Panc1 (cell line): ENCODE results near the gene H6PD.

ENCODE experiments used
- CTCF ChIP-seq: fragments of 450-650 bp; IDR thresholded peaks from 2 replicates; pipeline ENCODE4 v1.5.1; 2017; ENCODE audit warnings: mild to moderate bottlenecking
- POLR2AphosphoS5 ChIP-seq: IDR thresholded peaks from 2 replicates; pipeline ENCODE4 v1.6.1; 2012; ENCODE audit warnings: mild to moderate bottlenecking, low read depth, low read length, moderate library complexity
- REST ChIP-seq, 2 experiments: IDR thresholded peaks; 2 replicates each; pipeline ENCODE4 v1.6.1; 2011 to 2012; ENCODE audit warnings: low read depth in 2 of 2, control low read depth in 1 of 2, low read length in 1 of 2, mild to moderate bottlenecking in 1 of 2, moderate library complexity in 1 of 2; ENCODE audit not compliant: insufficient read depth in 1 of 2
- SIN3A ChIP-seq: IDR thresholded peaks from 2 replicates; pipeline ENCODE4 v1.6.1; 2012; ENCODE audit warnings: low read depth, mild to moderate bottlenecking, low read length, moderate library complexity, borderline replicate concordance; ENCODE audit not compliant: insufficient read depth
- TCF7L2 ChIP-seq: IDR thresholded peaks from 2 replicates; pipeline ENCODE4 v1.6.1; 2011; ENCODE audit warnings: mild to moderate bottlenecking, low read depth, low read length, inconsistent platforms

GRCh38 chr1:9269721-9270120, 35.1 kb downstream of the H6PD start:
- TF ChIP-seq CTCF (no peak), POLR2AphosphoS5 (no peak), SIN3A (no peak), REST (IDR thresholded peaks at IDR 0.05; ENCODE audit: insufficient read depth in 1 of 2, low read depth in 2 of 2, low read length in 1 of 2) (no peak), TCF7L2 (no peak)
